OCI-M2 (cell line): Measurements from ENCODE around the gene ABI3.
"Not testable (repeated sequence)": the region's sequence is repeated elsewhere in the genome, so short reads cannot be mapped to it uniquely, and the experiment has no call there.

Source experiments
- DNase-seq: peaks from one replicate; lab custom pipeline; 2025; ENCODE audit not compliant: unreplicated experiment; lab: John Stamatoyannopoulos, UW

The ABI3 gene

GRCh38 chr17:49210158-49211029, at the start of gene ABI3, which contains the start of gene GNGT2:
Gene ABI3, plus strand, starts transcription at chr17:49210707. Its CDS starts 18 bp downstream, at chr17:49210725.
Gene GNGT2, minus strand, starts transcription at chr17:49210574. Its CDS starts 3,152 bp downstream, at chr17:49207422.
- DNase-seq, result no peak

DNA sequence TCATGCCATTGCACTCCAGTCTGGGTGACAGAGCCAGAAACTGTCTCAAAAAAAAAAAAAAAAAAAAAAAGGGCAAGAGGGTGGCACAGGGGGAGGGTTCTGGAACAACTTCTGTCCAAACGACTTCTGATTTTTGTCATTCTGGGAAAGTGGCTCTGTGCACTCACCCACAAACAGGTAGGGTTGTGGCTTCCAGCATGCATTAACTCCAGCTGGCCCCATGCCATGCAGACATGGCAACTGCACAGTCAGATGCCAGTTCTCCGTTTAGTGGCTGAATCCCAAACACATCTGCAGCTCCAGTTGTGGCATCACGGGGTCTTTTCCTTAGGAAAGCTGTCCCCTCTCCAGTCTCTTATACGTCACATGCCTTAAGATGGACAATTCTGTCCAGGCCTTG, 47.6 kb upstream of the ABI3 start:
- DNase-seq, result no peak

DNA sequence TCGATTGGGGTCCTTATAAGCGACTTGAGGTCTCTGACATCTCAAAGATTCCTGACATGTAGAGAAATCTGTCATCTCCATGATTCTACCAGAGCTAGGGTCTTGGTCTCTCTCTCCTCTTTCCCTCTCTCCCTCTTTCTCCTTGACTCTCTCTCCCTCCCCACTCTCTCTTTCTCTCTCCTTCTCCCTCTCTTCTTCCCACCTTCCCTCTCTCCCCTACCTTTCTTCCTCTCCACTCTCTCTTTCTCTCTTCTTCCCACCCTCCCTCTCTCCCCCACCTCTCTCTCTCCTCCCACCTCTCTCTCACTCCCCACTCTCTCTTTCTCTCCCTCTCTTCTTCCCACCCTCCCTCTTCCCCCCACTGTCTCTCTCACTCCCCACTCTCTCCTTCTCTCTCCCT, 45.4 kb upstream of the ABI3 start:
- no peak for DNase-seq

- DNase-seq, result no peak
Measured at GRCh38 chr17:49168706-49169105, 41.8 kb upstream of the ABI3 start.

DNA sequence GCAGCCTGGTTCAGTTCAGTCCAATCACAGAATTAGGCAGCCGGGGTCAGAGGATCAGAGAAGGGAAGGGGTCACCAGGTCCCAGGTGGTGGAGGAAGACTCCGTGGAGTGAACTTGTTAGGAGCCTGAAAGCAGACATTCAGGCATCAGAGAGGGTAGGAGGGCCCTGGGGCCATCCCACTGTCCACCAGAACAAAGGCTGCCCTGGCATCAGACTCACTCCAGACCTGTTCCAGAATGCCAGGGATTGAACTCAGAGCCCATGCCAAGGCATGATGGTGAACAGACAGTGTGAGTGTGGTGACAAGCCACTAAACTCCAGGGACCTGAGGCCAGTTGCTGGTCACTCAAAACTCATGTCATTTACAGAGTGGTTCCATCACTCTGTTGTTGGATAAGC, 40.3 kb upstream of the ABI3 start:
- DNase-seq, result no peak

DNA sequence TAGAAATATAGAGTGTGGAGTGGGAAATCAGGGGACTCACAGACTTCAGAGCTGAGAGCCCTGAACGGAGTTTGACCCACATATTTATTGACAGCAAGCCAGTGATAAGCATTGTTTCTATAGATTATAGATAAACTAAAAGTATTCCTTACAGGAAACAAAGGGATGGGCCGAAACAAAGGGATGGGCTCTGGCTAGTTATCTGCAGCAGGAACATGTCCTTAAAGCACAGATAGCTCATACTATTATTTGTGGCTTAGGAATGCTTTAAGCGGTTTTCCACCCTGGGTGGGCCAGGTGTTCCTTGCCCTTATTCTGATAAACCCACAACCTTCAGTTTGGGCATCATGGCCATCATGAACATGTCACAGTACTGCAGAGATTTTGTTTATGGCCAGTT, 39.8 kb upstream of the ABI3 start:
- not testable (repeated sequence) for DNase-seq

DNA sequence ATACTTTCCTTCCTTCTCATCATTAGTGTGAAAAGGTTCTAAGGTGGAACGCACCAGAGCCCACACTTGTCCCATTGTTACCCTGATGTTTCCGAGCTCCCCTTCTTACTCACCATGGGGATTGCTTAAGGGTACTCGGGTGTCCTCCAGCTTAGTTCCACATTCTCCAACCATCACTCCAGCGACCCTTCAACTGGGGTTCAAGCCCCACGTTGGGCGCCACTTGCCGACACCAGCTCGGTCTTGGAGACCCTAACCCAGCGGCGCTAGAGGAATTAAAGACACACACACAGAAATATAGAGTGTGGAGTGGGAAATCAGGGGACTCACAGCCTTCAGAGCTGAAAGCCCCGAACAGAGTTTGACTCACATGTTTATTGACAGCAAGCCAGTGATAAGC, 34.5 kb upstream of the ABI3 start:
- not testable (repeated sequence) for DNase-seq

DNA sequence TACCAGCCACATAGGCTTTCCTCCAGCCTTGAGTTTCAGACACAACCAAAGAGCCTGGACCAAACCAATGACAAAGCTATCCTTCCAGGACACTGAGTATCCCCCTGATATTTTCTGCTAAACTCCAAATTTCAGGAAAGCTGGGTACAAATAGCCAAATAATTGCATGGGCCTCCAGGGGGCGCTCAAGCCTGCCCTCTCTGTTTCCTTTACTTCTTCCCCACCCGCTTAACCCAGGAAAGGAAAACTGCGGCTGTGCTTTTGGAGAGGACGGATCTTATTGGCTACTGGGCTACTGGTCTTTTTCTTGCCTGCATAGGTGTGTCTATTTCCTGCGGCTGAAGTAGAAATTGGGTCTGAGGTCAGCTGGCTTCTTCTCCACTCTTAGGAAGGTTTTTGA, 30.2 kb upstream of the ABI3 start:
- DNase-seq, result no peak

- DNase-seq, result no peak
Measured at GRCh38 chr17:49180998-49181635, 29.4 kb upstream of the ABI3 start.

GRCh38 chr17:49183341-49183740, 27.2 kb upstream of the ABI3 start:
- no peak for DNase-seq

- no peak for DNase-seq
Measured at GRCh38 chr17:49183801-49184200, 26.7 kb upstream of the ABI3 start.

- DNase-seq, result not testable (repeated sequence)
Measured at GRCh38 chr17:49184522-49184921, 26.0 kb upstream of the ABI3 start.

DNA sequence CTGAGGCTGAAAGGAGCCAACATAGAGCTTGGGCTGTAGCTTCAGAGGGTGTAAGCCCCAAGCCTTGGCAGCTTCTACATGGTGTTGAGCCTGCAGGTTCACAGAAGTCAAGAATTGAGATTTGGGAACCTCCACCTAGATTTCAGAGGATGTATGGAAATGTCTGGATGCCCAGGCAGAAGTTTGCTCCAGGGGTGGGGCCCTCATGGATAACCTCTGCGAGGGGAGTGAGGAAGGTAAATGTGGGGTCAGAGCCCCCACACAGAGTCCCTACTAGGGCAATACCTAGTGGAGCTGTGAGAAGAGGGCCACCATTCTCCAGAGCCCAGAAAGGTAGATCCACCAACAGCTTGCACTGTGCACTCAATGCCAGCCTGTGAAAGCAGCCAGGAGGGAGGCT, 25.1 kb upstream of the ABI3 start:
- DNase-seq, result not testable (repeated sequence)

DNA sequence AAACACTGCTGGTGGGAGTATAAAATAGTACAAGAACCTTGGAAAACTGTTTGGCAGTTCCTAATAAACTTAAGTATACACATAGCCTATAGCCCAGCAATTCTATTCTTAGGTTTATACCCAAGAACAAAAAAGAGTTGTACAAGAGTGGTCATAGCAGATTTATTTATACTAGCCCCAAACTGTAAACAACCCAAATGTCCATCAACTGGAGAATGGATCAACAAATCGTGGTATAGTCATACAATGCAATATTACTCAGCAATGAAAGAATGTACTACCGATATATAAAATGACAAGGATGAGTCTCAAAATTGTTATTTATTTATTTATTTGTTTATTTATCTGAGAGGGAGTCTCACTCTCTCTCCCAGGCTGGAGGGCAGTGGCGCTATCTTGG, 23.2 kb upstream of the ABI3 start:
- no peak for DNase-seq

GRCh38 chr17:49190932-49191331, 19.6 kb upstream of the ABI3 start:
- no peak for DNase-seq

DNA sequence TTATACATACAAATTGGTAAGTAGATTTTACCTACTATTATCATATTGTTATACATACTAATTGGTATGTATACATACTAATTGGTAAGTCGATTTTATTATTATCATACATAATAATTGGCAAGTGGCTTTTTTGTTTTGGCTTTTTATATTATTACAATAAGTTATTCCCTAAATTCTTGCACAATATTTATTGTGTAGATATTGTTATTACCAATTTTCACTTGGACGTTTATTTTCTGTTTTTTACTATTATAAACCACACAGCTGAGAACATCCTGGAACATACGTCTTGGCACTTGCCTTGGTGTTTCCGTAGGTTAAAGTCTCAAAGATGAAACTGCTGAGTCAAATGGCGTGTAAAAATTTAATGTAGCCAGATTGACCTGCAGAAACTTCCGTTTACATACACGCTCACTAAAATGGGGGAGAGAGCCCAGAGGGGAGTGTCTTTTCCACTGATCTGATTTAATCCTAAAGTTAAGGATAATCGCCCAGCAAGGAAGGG, 19.0 kb upstream of the ABI3 start:
- DNase-seq, result no peak

- DNase-seq, result peak; percentile 82
Measured at GRCh38 chr17:49191917-49192741, 18.4 kb upstream of the ABI3 start.

GRCh38 chr17:49193513-49194296, 16.8 kb upstream of the ABI3 start:
- DNase-seq, result peak; percentile 39

GRCh38 chr17:49194297-49194607, 16.3 kb upstream of the ABI3 start:
- no peak for DNase-seq

DNA sequence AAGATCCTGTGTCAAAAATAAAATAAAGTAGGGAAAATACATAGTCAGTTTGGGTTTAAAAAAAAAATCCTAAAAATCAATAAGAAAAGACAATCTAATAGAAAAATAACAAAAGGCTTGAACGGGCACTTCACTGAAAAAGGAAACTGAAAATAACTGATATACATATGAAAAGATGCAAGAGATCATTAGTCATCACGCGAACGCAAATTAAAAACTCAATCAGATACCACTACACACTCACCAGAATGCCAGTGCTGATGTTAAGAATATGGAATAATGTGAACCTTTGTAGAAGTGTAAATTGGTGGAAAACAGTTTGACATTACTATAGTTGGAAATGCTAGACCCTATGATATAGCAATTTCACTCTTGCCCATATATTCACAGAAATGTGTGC, 14.8 kb upstream of the ABI3 start:
- no peak for DNase-seq

- no peak for DNase-seq
Measured at GRCh38 chr17:49196520-49196919, 14.0 kb upstream of the ABI3 start.
